PC-3 (cell line): ENCODE results near the gene PLD1.

Experiments used
- CTCF ChIP-seq: fragments of 300-600 bp; sonication (generic); conservative IDR thresholded peaks from 2 replicates; pipeline ENCODE4 v1.5.1; 2017; ENCODE audit warnings: antibody characterized with exemption, low read depth, mild to moderate bottlenecking, low read length
- EZH2 ChIP-seq: fragments of 300-600 bp; sonication (generic); IDR thresholded peaks from one replicate; pipeline ENCODE4 v1.6.1; 2017; ENCODE audit warnings: antibody characterized with exemption, mild to moderate bottlenecking, low read length; ENCODE audit not compliant: unreplicated experiment

DNA sequence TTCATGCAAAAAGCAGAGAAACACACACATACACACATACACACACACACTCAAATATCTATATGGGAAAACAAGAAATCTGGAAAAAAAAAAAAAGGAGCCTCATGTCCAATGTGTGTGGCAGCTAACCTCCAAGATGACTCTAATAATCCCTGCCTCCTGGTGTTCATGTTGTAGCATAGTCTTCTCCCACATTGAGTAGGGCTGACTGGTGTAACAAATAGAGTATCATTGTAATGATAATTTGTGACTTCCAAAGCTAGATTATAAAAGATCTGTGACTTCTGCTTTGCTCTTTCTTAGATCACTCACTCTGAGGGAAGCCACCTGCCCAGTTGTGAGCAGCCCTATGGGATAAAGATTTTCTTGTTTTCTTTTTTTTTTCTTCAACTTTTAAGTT is 219.2 kb downstream of the PLD1 start:
- TF ChIP-seq EZH2: no peak
- TF ChIP-seq CTCF: no peak
